ENCODE results near the gene WNT16. TPM values are rescaled to one million over a fixed set of nuclear protein-coding genes. Genes with fewer than 3 reads are reported as not detected.

WNT16 gene
- total RNA-seq, 1 experiment from 2014 or later, result not detected

DNA sequence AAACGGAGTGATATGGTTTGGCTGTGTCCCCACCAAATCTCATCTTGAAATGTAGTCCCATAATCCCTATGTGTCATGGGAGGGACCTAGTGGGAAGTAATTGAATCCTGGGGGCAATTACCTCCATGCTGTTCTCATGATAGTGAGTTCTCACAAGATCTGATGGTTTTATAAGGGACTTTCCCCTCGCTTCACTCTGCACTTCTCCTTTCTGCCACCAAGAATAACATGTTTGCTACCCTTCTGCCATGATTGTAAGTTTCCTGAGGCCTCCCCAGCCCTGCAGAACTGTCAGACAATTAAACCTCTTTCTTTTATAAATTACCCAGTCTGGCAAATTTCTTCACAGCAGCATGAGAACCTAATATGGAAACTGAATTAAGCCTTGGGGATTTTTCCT, 48.2 kb downstream of the WNT16 start:
- DNase-seq (ENCODE audit: low read depth, low spot score), result no peak
- in situ Hi-C loops (cut with HindIII; ENCODE audit: low pct_unique_long_range_greater_than_20kb, low sequenced_read_pairs), result no loop called here

DNA sequence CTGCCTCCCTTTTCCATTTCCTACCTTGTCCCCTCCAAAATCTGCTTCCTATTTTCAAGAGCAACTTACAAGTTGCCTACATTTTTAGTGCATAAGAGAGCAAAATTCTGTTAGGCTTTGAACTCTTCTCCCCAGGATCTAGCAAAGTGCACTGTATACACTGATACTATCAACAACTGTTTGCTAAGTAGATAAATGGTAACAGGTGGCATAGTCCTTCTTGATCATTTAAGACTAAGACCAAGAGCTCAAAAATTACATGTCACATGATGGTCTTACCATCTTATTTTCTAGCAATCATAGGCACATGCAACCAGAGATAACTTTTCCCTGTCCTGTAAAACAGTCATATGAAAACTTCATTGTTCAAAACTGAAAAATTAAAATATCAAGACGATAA, 51.1 kb downstream of the WNT16 start:
- in situ Hi-C loops (cut with HindIII; ENCODE audit: low pct_unique_long_range_greater_than_20kb, low sequenced_read_pairs), result no loop called here
- DNase-seq (ENCODE audit: low read depth, low spot score), result no peak

DNA sequence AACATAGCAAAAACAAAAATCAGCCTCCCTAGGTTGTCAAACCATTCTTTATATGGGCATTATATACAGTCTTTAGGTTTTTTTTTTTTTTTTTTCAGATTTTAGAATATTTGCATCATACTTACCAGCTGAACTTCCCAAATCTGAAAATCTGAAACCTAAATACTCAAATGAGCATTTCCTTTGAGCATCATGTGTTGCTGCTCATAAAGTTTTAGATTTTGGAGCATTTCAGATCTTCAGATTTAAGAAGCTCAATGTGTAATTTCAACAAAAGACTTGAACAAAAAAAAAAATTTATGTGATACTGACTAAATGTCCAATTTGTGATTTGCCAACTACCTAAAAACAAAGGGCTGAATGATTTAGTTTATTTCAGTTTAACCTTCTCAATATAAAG, 53.7 kb downstream of the WNT16 start:
- in situ Hi-C loops (cut with HindIII; ENCODE audit: low pct_unique_long_range_greater_than_20kb, low sequenced_read_pairs), result no loop called here
- DNase-seq (ENCODE audit: low read depth, low spot score), result no peak

DNA sequence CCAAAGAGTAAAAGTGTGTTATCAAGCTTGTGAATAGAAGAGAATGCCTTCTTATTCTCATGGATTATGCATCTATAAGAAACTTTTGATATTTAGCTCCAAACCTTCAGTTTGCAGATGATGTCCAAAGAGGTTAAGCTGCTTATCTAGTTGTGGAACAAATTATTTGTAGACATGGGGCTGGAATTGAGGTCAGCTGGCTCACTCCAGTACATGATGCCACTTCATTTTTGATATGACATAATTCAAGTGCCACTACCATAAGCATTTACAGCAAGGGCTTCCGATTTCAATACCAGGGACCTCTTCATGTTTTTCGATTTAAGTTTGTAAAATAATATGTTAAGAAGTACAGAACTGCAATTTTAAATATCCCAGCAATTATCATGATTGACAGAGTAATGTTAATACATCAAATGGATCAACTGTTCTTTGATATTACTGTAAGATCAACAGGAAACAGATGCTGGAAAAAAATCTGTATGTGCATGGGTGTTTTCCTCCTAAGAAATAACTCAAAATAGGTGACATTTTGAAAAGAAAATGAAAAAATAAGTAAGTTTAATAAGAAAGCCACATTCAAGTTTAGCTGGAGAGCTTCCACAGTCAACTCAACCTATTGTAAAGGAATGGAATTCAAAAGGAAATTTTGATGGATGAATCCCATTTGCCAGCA, 54.6 kb downstream of the WNT16 start:
- in situ Hi-C loops (cut with HindIII; ENCODE audit: low pct_unique_long_range_greater_than_20kb, low sequenced_read_pairs), result no loop called here
- no peak for DNase-seq (ENCODE audit: low read depth, low spot score)

DNA sequence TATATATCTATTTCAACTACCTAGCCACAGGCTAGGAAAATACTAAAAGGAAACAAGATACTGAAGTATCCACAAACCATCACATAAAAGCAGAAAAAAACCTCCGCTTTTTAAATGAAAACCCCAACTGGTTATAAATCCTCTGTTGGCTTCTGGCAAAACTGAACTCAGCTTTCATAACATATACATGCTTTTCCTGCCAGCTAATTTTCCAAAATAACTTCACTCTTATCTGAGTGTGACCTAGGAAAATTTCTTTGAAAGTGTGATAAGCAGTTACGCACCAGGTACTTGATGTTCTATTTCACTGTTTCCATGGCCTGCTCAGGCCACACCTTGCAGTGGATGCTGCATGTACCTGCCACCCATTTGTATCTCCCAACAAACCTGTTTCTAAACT, 55.5 kb downstream of the WNT16 start:
- in situ Hi-C loops (cut with HindIII; ENCODE audit: low pct_unique_long_range_greater_than_20kb, low sequenced_read_pairs), result no loop called here
- no peak for DNase-seq (ENCODE audit: low read depth, low spot score)

DNA sequence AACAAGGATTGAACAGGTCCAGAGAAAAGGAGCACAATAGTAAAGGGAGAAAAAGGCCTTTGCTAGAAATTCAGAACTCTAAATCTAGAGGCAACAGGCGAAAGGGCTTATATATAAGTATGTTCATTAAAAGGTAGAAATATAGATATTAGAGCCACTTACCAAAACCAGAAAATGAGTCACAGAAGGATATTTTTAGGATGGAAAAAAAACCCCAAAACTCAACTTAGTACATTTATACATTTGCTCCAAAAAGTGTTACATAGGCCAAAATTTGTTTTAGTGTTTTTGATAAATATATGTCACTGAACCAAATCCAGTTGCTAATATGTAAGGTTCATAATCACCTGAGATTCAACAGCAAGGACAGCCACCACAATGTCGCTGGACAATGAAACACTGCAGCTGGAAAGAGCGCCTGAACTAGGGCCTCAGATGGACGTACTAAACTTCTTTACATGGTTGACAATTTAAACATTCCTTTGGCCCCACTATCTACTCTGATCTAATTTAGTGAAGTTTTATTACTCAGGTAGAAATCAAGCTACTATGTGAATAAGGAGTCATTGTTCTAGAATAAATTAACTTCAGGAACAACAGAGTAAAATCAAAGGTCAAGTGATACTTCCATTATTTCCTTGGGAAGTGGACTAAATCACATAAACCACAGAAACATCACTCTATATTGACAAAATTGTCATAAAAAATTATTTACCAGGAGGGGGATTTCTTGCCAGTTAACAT, 56.4 kb downstream of the WNT16 start:
- in situ Hi-C loops (cut with HindIII; ENCODE audit: low pct_unique_long_range_greater_than_20kb, low sequenced_read_pairs), result no loop called here
- DNase-seq (ENCODE audit: low read depth, low spot score), result no peak

DNA sequence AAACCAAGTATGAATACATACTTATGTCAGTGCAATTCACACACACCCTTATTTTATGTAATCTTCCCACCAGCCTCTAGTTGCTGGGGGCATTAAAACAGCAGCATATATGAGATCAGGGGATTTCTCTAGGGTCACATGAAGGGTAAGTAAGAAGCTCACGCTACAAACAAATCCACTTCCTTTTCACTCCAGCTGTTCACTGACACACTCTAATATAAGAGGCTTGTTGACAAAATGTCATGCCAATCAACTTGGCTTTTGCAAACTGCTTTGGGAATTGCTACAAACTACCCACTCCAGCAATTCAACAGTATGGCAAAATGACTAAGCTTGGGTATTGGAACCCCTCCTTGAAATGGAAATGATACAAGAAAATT, 57.0 kb downstream of the WNT16 start:
- peak; percentile 77 for DNase-seq (ENCODE audit: low read depth, low spot score)
- in situ Hi-C loops (cut with HindIII; ENCODE audit: low pct_unique_long_range_greater_than_20kb, low sequenced_read_pairs), result no loop called here

DNA sequence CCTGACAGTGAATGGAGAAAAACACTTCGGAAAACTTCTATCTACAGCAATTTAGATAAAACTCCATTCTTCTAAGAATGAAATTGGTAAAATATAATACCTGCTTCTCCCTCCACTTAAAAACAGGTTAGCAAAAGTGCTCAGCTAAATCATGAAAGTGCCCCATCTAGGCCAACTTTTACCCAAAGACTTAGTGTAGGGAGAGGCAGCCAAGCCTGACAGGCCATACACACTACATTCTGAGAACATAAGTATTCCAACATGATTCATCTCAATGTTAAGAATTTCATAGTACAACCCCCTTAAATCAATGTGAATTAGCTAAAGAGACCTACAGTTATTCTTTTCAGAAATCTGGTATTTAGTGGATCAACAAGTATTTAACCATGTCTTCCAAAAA, 60.1 kb downstream of the WNT16 start:
- no peak for DNase-seq (ENCODE audit: low read depth, low spot score)
- in situ Hi-C loops (cut with HindIII; ENCODE audit: low pct_unique_long_range_greater_than_20kb, low sequenced_read_pairs), result no loop called here

DNA sequence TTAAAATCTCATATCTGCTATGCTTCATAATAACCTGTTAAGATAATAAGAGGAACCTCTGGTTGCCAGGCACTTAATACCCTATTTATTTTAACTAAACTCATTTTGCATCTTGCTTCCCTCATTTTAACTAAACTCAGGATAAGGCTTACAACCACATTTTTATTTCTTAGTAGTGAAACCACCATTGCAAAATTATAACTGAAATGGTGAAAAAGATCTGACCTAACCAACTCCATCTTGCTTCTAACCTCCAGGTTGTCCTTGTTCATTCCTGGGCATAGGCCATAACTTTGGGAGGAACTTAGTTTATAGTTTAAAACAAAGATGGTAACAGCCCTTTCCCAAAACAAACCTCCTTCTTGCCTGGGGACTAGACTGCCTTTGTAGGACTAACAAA, 61.3 kb downstream of the WNT16 start:
- in situ Hi-C loops (cut with HindIII; ENCODE audit: low pct_unique_long_range_greater_than_20kb, low sequenced_read_pairs), result no loop called here
- DNase-seq (ENCODE audit: low read depth, low spot score), result no peak

DNA sequence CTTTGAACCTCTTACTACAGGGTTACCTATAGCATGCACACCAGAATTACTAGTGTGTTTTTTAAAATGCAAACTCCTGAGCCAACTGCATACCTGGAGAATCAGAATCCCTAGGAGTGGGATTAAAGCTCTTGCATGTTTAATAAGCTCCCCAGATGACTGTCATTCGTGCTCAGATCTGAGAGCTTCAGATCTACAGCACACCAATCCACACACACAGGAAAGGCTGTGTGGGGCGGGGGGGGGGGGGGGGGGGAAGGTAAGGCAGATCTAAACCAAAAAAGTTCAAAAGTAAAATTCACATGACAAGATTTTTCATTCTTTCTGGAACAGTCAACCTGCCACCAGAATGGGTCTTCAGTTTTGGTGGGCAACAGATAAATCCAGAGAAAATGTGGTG, 61.8 kb downstream of the WNT16 start:
- in situ Hi-C loops (cut with HindIII; ENCODE audit: low pct_unique_long_range_greater_than_20kb, low sequenced_read_pairs), result no loop called here
- no peak for DNase-seq (ENCODE audit: low read depth, low spot score)

Other genes with a start within 250 kb of the WNT16 start
- 56.7 and 63.1 TPM in 2 replicates for gene FAM3C, start 67.3 kb downstream of the WNT16 start, total RNA-seq (2014; rRNA removed; shearing (Covaris generic))